GM20431 (cell line): ENCODE data around the gene RCVRN.

ENCODE experiments used
- in situ Hi-C: fragments of 300-500 bp; cut with MseI, MboI; formaldehyde crosslinking; loops from one replicate; pipeline ENCODE4 v1.15.0; 2020; ENCODE audit warnings: low sequenced_read_pairs; ENCODE audit not compliant: unreplicated experiment

Gene RCVRN

GRCh38 chr17:9905078-9905415 lies at the start of gene RCVRN:
TSS of gene RCVRN (minus strand) at chr17:9905271. CDS start at chr17:9905180, 91 bp downstream.
- in situ Hi-C loops, result loop anchor here (25.0 kb wide), 1 partner anchor 707 kb away; no protein-coding TSS in a partner anchor

- in situ Hi-C loops, result loop anchor here (25.0 kb wide), 1 partner anchor 284 kb away; no protein-coding TSS in a partner anchor
Measured at GRCh38 chr17:9953492-9953891, 48.4 kb upstream of the RCVRN start.

GRCh38 chr17:9951803-9952202 lies 46.7 kb upstream of the RCVRN start:
- in situ Hi-C loops, result loop anchor here (25.0 kb wide), 1 partner anchor 285 kb away; no protein-coding TSS in a partner anchor

- in situ Hi-C loops, result no loop called here
Measured at GRCh38 chr17:9948928-9949327, 43.9 kb upstream of the RCVRN start.

GRCh38 chr17:9944704-9945103 lies 39.6 kb upstream of the RCVRN start:
- in situ Hi-C loops, result no loop called here

GRCh38 chr17:9943343-9943742 lies 38.3 kb upstream of the RCVRN start:
- in situ Hi-C loops, result no loop called here

GRCh38 chr17:9942885-9943284 lies 37.8 kb upstream of the RCVRN start:
- in situ Hi-C loops, result no loop called here

GRCh38 chr17:9941305-9941704 lies 36.2 kb upstream of the RCVRN start:
- in situ Hi-C loops, result no loop called here

GRCh38 chr17:9940841-9941240 lies 35.8 kb upstream of the RCVRN start:
- in situ Hi-C loops, result no loop called here

- in situ Hi-C loops, result no loop called here
Measured at GRCh38 chr17:9938764-9939163, 33.7 kb upstream of the RCVRN start.

- in situ Hi-C loops, result no loop called here
Measured at GRCh38 chr17:9937901-9938300, 32.8 kb upstream of the RCVRN start.

GRCh38 chr17:9937241-9937761 lies 32.2 kb upstream of the RCVRN start:
- in situ Hi-C loops, result no loop called here

GRCh38 chr17:9936095-9936494 lies 31.0 kb upstream of the RCVRN start:
- in situ Hi-C loops, result no loop called here

GRCh38 chr17:9935408-9935807 lies 30.3 kb upstream of the RCVRN start:
- in situ Hi-C loops, result no loop called here

- in situ Hi-C loops, result no loop called here
Measured at GRCh38 chr17:9934331-9934730, 29.3 kb upstream of the RCVRN start.

GRCh38 chr17:9932491-9932890 lies 27.4 kb upstream of the RCVRN start:
- in situ Hi-C loops, result no loop called here

- in situ Hi-C loops, result no loop called here
Measured at GRCh38 chr17:9931144-9931741, 26.2 kb upstream of the RCVRN start.

- in situ Hi-C loops, result no loop called here
Measured at GRCh38 chr17:9929871-9930270, 24.8 kb upstream of the RCVRN start.

- in situ Hi-C loops, result no loop called here
Measured at GRCh38 chr17:9928601-9929333, 23.7 kb upstream of the RCVRN start.

- in situ Hi-C loops, result no loop called here
Measured at GRCh38 chr17:9926150-9926804, 21.2 kb upstream of the RCVRN start.

- in situ Hi-C loops, result no loop called here
Measured at GRCh38 chr17:9925457-9925856, 20.4 kb upstream of the RCVRN start.
